ENCODE results near the gene GTF2H4. TPM values are rescaled to one million over a fixed set of nuclear protein-coding genes. Genes with fewer than 3 reads are reported as not detected.

Gene GTF2H4
- total and polyA plus RNA-seq, 2 of the 8 experiments (the other 6 are each of a cell fraction or from before 2014, with no cell fraction given), result 42.3 to 53.4 TPM

- TF ChIP-seq JUN (IDR thresholded peaks at IDR 0.05; ENCODE audit: low read depth, low read length) (no peak), POLR2AphosphoS5 (IDR thresholded peaks at IDR 0.05; ENCODE audit: low read depth, low read length) (no peak), CEBPB (IDR thresholded peaks at IDR 0.05; ENCODE audit: low read depth, low read length) (no peak), BRCA1 (IDR thresholded peaks at IDR 0.05; ENCODE audit: low read depth, low read length) (no peak)
Measured at GRCh38 chr6:30917041-30917440, 9.0 kb downstream of the GTF2H4 start (continued).

All from H1 (cell line).